GM23338 (cell line): Measurements from ENCODE around the gene FRAS1. TPM values are rescaled to one million over a fixed set of nuclear protein-coding genes. Genes with fewer than 3 reads are reported as not detected.

ENCODE experiments used
- ATAC-seq: fragments of 200-7000 bp; cut with Tn5 transposase; 3 replicates; pipeline ENCODE4 v1.9.1; 2020
- DNase-seq: peaks from one replicate; pipeline ENCODE4 v3.0.0-alpha.2; 2015; ENCODE audit warnings: low spot score
- H2AFZ ChIP-seq: fragments of 200-600 bp; sonication (generic); 2 replicates; pipeline ENCODE4 v1.8.0; 2016; ENCODE audit warnings: antibody characterized with exemption, mild to moderate bottlenecking, moderate library complexity
- H3F3A ChIP-seq: fragments of 200-600 bp; sonication (generic); replicated peaks from 2 replicates; pipeline ENCODE4 v1.8.0; 2017; ENCODE audit warnings: antibody characterized with exemption, mixed run types, low read depth
- H3K27ac ChIP-seq: fragments of 200-600 bp; sonication (generic); 2 replicates; pipeline ENCODE4 v1.6.1; 2016; ENCODE audit warnings: low read depth
- H3K27me3 ChIP-seq: fragments of 200-600 bp; sonication (generic); 2 replicates; pipeline ENCODE4 v1.8.0; 2016; ENCODE audit warnings: mild to moderate bottlenecking, mixed run types, moderate library complexity; ENCODE audit not compliant: insufficient read depth
- H3K36me3 ChIP-seq: fragments of 200-600 bp; sonication (generic); 2 replicates; pipeline ENCODE4 v1.8.0; 2016; ENCODE audit warnings: mild to moderate bottlenecking; ENCODE audit not compliant: insufficient read depth
- H3K4me1 ChIP-seq: fragments of 200-600 bp; sonication (generic); 2 replicates; pipeline ENCODE4 v1.8.0; 2016; ENCODE audit warnings: mild to moderate bottlenecking, moderate library complexity; ENCODE audit not compliant: insufficient read depth
- H3K4me2 ChIP-seq: fragments of 200-600 bp; sonication (generic); 2 replicates; pipeline ENCODE4 v1.7.1; 2017; ENCODE audit warnings: mixed run types
- H3K4me3 ChIP-seq: fragments of 200-600 bp; sonication (generic); 2 replicates; pipeline ENCODE4 v1.6.1; 2016; ENCODE audit warnings: mixed run types
- H3K79me2 ChIP-seq: fragments of 200-600 bp; sonication (generic); replicated peaks from 2 replicates; pipeline ENCODE4 v1.8.0; 2017; ENCODE audit warnings: mild to moderate bottlenecking; ENCODE audit not compliant: insufficient read depth
- H3K9me2 ChIP-seq: fragments of 200-600 bp; sonication (generic); 2 replicates; pipeline ENCODE4 v1.8.0; 2017; ENCODE audit not compliant: insufficient read depth
- H4K20me1 ChIP-seq: fragments of 200-600 bp; sonication (generic); replicated peaks from 2 replicates; pipeline ENCODE4 v1.8.0; 2017; ENCODE audit warnings: mild to moderate bottlenecking; ENCODE audit not compliant: insufficient read depth
- H3K27ac Mint-ChIP-seq: 2 replicates; pipeline ENCODE4 v1.8.0; 2020; ENCODE audit warnings: inconsistent platforms, mild to moderate bottlenecking, moderate library complexity, mixed read lengths
- H3K27me3 Mint-ChIP-seq: 3 replicates; pipeline ENCODE4 v1.8.0; 2022; ENCODE audit warnings: low read depth, mild to moderate bottlenecking, moderate library complexity, mixed read lengths, inconsistent platforms; ENCODE audit not compliant: insufficient read depth, poor library complexity
- H3K36me3 Mint-ChIP-seq: 3 replicates; pipeline ENCODE4 v1.8.0; 2021; ENCODE audit warnings: low read depth, mild to moderate bottlenecking, inconsistent platforms, moderate library complexity, mixed read lengths
- H3K4me1 Mint-ChIP-seq: 3 replicates; pipeline ENCODE4 v1.8.0; 2020; ENCODE audit warnings: mild to moderate bottlenecking, inconsistent platforms, mixed read lengths
- H3K4me3 Mint-ChIP-seq: 3 replicates; pipeline ENCODE4 v1.8.0; 2021; ENCODE audit warnings: moderate library complexity, mild to moderate bottlenecking, inconsistent platforms, mixed read lengths
- H3K9me3 Mint-ChIP-seq: 3 replicates; pipeline ENCODE4 v1.8.0; 2020; ENCODE audit warnings: moderate library complexity, mild to moderate bottlenecking, inconsistent platforms, mixed read lengths
- CREB1 ChIP-seq: fragments of 250-450 bp; sonication (Bioruptor Pico); IDR thresholded peaks from 2 replicates; pipeline ENCODE4 v1.5.0; 2020; ENCODE audit warnings: low read depth, mild to moderate bottlenecking, moderate library complexity
- ETS1 ChIP-seq: IDR thresholded peaks from 2 replicates; pipeline ENCODE4 v1.6.1; 2016; ENCODE audit warnings: antibody characterized with exemption
- EZH2 ChIP-seq: fragments of 200-600 bp; sonication (generic); IDR thresholded peaks from one replicate; pipeline ENCODE4 v1.8.0; 2017; ENCODE audit warnings: antibody characterized with exemption, mild to moderate bottlenecking, low read depth; ENCODE audit not compliant: unreplicated experiment
- EZH2phosphoT487 ChIP-seq: fragments of 200-600 bp; sonication (generic); IDR thresholded peaks from one replicate; pipeline ENCODE4 v1.8.1; 2018; ENCODE audit warnings: antibody characterized with exemption; ENCODE audit not compliant: unreplicated experiment
- JUNB ChIP-seq: IDR thresholded peaks from one replicate; pipeline ENCODE4 v1.6.1; 2016; ENCODE audit warnings: antibody characterized with exemption; ENCODE audit not compliant: unreplicated experiment
- NANOG ChIP-seq: IDR thresholded peaks from 2 replicates; pipeline ENCODE4 v1.6.1; 2016; ENCODE audit warnings: antibody characterized with exemption, borderline replicate concordance
- POLR2AphosphoS5 ChIP-seq: IDR thresholded peaks from 2 replicates; pipeline ENCODE4 v1.6.1; 2016; ENCODE audit warnings: antibody characterized with exemption, low read depth
- STAT1 ChIP-seq: IDR thresholded peaks from one replicate; pipeline ENCODE4 v1.6.1; 2016; ENCODE audit warnings: antibody characterized with exemption; ENCODE audit not compliant: unreplicated experiment
- ZNF114 ChIP-seq: fragments of 250-450 bp; sonication (Bioruptor Pico); IDR thresholded peaks from 2 replicates; pipeline ENCODE4 v1.5.0; 2020; ENCODE audit warnings: mild to moderate bottlenecking, moderate library complexity
- ZNF331 ChIP-seq: fragments of 250-450 bp; sonication (Bioruptor Pico); IDR thresholded peaks from 2 replicates; pipeline ENCODE4 v1.5.0; 2020; ENCODE audit warnings: low read depth, mild to moderate bottlenecking, moderate library complexity
- polyA plus RNA-seq: library from polyadenylated mRNA; unstranded; fragments of >200 nt; fragmentation: Nextera tagmentation; extraction: Ambion mirVana; gene quantifications from 2 replicates; pipeline ENCODE4 v1.2.1, GENCODE V29; 2016
- total RNA-seq: library from RNA; depleted of rRNA; stranded (reverse); fragments of >200 nt; shearing (Covaris generic); gene quantifications from 2 replicates; pipeline ENCODE4 v1.2.3, GENCODE V29; 2014
- TF ChIP-seq, protein P1 (sequence below), 2 experiments: fragments of 200-600 bp in 1 of 2; sonication (generic) in 1 of 2; conservative IDR thresholded peaks; 2 replicates each; pipeline versions ENCODE4 v1.5.1 to v1.6.1; 2016 to 2017; ENCODE audit warnings: antibody characterized with exemption in 2 of 2, low read depth in 2 of 2, mild to moderate bottlenecking in 2 of 2, moderate library complexity in 1 of 2
- TF ChIP-seq, protein P2 (sequence below): fragments of 250-450 bp; sonication (Bioruptor Pico); IDR thresholded peaks from 2 replicates; pipeline ENCODE4 v1.5.0; 2020; ENCODE audit warnings: mild to moderate bottlenecking, moderate library complexity

The FRAS1 gene
- total and polyA plus RNA-seq, 2 experiments from 2014 or later, result 12.4 to 108 TPM

- ATAC-seq (no peak), DNase-seq (no peak)
- H3K27me3 Mint-ChIP-seq, result no peaks in the 10 kb centered on the region
- H3K36me3 Mint-ChIP-seq, result peaks cover 19% of the 10 kb centered on the region
- no peaks in the 10 kb centered on the region for H3K9me3 Mint-ChIP-seq
- Histone ChIP-seq H3K4me3 (no peak overlapping the region), H3K9me2 (no peaks in the 10 kb centered on the region), H2AFZ (no peak overlapping the region), H3K36me3 (peaks cover 22% of the 10 kb centered on the region), H3K27me3 (no peaks in the 10 kb centered on the region), H3K4me2 (no peak overlapping the region), H3K4me1 (no peaks in the 10 kb centered on the region), H3K79me2 (no peaks in the 10 kb centered on the region), H3F3A (no peaks in the 10 kb centered on the region), H4K20me1 (no peaks in the 10 kb centered on the region; the same call in 1 of the 2 replicates), H3K27ac (no peak overlapping the region)
- no peak overlapping the region for H3K4me3 Mint-ChIP-seq
- no peak overlapping the region for H3K27ac Mint-ChIP-seq
- TF ChIP-seq ZNF114 (CRISPR knock-in tag) (no peak), EZH2phosphoT487 (no peak), NANOG (no peak)
- H3K4me1 Mint-ChIP-seq, result no peaks in the 10 kb centered on the region
These were observed 427.5 kb downstream of the FRAS1 start for GRCh38 chr4:78484574-78484973.

DNA sequence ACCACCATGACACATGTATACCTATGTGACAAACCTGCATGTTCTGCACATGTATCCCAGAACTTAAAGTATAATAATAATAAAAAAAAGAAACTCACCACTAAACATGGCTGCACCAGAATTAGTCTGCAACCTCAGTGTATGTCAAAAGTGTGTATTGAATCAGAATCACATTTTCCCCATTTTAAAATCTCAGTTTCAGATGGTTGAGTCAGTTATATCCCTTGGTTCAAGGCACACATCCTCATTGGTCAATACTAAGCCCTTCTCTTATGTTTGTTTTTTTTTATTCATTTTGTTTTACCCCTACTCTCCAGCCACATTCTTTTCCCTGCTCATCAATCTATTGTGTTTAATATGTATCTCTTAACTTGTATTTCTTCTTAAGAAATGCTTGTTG lies 436.6 kb downstream of the FRAS1 start:
- H3K4me2 ChIP-seq, result no peak overlapping the region
- Mint-ChIP-seq H3K27ac (no peak overlapping the region), H3K4me3 (no peak overlapping the region), H3K27me3 (no peaks in the 10 kb centered on the region), H3K9me3 (no peaks in the 10 kb centered on the region; the same call in 2 of the 3 replicates), H3K36me3 (peaks cover 24% of the 10 kb centered on the region; the same call in 2 of the 3 replicates), H3K4me1 (no peaks in the 10 kb centered on the region)
- no peaks in the 10 kb centered on the region for H4K20me1 ChIP-seq
- no peaks in the 10 kb centered on the region for H3K27me3 ChIP-seq
- ATAC-seq (no peak), DNase-seq (no peak)
- no peaks in the 10 kb centered on the region for H3F3A ChIP-seq
- H2AFZ ChIP-seq, result no peak overlapping the region
- H3K36me3 ChIP-seq, result peaks cover 17% of the 10 kb centered on the region; the same call in 1 of the 2 replicates
- no peaks in the 10 kb centered on the region for H3K79me2 ChIP-seq
- no peaks in the 10 kb centered on the region for H3K9me2 ChIP-seq
- no peak overlapping the region for H3K4me3 ChIP-seq
- no peak overlapping the region for H3K27ac ChIP-seq
- no peaks in the 10 kb centered on the region for H3K4me1 ChIP-seq
- TF ChIP-seq CREB1 (no peak), ZNF331 (CRISPR knock-in tag) (no peak), POLR2AphosphoS5 (no peak), JUNB (no peak), EZH2 (no peak), NANOG (no peak), STAT1 (no peak), ETS1 (no peak), ZNF114 (CRISPR knock-in tag) (no peak), EZH2phosphoT487 (no peak)
- TF ChIP-seq, protein P1, sequence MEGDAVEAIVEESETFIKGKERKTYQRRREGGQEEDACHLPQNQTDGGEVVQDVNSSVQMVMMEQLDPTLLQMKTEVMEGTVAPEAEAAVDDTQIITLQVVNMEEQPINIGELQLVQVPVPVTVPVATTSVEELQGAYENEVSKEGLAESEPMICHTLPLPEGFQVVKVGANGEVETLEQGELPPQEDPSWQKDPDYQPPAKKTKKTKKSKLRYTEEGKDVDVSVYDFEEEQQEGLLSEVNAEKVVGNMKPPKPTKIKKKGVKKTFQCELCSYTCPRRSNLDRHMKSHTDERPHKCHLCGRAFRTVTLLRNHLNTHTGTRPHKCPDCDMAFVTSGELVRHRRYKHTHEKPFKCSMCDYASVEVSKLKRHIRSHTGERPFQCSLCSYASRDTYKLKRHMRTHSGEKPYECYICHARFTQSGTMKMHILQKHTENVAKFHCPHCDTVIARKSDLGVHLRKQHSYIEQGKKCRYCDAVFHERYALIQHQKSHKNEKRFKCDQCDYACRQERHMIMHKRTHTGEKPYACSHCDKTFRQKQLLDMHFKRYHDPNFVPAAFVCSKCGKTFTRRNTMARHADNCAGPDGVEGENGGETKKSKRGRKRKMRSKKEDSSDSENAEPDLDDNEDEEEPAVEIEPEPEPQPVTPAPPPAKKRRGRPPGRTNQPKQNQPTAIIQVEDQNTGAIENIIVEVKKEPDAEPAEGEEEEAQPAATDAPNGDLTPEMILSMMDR (conservative IDR thresholded peaks at IDR 0.05; ENCODE audit: low read depth in 2 of 2), result no peak
- TF ChIP-seq, protein P2, sequence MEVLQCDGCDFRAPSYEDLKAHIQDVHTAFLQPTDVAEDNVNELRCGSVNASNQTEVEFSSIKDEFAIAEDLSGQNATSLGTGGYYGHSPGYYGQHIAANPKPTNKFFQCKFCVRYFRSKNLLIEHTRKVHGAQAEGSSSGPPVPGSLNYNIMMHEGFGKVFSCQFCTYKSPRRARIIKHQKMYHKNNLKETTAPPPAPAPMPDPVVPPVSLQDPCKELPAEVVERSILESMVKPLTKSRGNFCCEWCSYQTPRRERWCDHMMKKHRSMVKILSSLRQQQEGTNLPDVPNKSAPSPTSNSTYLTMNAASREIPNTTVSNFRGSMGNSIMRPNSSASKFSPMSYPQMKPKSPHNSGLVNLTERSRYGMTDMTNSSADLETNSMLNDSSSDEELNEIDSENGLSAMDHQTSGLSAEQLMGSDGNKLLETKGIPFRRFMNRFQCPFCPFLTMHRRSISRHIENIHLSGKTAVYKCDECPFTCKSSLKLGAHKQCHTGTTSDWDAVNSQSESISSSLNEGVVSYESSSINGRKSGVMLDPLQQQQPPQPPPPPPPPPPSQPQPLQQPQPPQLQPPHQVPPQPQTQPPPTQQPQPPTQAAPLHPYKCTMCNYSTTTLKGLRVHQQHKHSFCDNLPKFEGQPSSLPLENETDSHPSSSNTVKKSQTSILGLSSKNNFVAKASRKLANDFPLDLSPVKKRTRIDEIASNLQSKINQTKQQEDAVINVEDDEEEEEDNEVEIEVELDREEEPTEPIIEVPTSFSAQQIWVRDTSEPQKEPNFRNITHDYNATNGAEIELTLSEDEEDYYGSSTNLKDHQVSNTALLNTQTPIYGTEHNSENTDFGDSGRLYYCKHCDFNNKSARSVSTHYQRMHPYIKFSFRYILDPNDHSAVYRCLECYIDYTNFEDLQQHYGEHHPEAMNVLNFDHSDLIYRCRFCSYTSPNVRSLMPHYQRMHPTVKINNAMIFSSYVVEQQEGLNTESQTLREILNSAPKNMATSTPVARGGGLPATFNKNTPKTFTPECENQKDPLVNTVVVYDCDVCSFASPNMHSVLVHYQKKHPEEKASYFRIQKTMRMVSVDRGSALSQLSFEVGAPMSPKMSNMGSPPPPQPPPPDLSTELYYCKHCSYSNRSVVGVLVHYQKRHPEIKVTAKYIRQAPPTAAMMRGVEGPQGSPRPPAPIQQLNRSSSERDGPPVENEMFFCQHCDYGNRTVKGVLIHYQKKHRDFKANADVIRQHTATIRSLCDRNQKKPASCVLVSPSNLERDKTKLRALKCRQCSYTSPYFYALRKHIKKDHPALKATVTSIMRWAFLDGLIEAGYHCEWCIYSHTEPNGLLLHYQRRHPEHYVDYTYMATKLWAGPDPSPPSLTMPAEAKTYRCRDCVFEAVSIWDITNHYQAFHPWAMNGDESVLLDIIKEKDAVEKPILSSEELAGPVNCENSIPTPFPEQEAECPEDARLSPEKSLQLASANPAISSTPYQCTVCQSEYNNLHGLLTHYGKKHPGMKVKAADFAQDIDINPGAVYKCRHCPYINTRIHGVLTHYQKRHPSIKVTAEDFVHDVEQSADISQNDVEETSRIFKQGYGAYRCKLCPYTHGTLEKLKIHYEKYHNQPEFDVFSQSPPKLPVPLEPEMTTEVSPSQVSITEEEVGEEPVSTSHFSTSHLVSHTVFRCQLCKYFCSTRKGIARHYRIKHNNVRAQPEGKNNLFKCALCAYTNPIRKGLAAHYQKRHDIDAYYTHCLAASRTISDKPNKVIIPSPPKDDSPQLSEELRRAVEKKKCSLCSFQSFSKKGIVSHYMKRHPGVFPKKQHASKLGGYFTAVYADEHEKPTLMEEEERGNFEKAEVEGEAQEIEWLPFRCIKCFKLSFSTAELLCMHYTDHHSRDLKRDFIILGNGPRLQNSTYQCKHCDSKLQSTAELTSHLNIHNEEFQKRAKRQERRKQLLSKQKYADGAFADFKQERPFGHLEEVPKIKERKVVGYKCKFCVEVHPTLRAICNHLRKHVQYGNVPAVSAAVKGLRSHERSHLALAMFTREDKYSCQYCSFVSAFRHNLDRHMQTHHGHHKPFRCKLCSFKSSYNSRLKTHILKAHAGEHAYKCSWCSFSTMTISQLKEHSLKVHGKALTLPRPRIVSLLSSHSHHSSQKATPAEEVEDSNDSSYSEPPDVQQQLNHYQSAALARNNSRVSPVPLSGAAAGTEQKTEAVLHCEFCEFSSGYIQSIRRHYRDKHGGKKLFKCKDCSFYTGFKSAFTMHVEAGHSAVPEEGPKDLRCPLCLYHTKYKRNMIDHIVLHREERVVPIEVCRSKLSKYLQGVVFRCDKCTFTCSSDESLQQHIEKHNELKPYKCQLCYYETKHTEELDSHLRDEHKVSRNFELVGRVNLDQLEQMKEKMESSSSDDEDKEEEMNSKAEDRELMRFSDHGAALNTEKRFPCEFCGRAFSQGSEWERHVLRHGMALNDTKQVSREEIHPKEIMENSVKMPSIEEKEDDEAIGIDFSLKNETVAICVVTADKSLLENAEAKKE (CRISPR knock-in tag), result no peak
